ENCODE results near the gene RPL13. TPM values are rescaled to one million over a fixed set of nuclear protein-coding genes. Genes with fewer than 3 reads are reported as not detected.

The RPL13 gene
- total RNA-seq, 1 experiment from 2014 or later: 2,157 TPM

DNA sequence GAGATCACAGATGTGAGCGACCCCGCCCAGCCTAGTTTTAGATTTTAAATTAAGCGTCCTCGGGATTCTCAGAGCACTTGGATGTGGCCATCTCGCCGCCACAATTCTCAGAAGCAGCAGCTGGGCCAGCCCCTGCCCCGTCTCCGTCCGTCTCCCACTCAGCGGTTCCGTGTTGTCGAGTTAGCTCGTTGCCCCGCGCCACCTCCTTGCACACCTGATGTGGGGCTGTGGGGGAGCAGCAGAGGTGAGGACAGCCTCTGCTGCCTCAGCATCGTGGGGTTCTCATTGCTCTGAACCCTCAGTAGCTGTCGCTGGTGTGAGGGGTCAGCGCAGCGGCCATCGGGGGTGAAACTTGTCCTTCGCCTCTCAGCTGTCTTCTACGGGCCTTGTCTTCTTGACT, 8.2 kb upstream of the RPL13 start:
- no peaks in the 10 kb centered on the region for H3K9me3 ChIP-seq (ENCODE audit: control insufficient read depth, low read depth, low read length)
- DNase-seq: no peak
- Mint-ChIP-seq H3K9me3 (no peaks in the 10 kb centered on the region; a peak in 1 of 5 replicates), H3K4me1 (no peaks in the 10 kb centered on the region), H3K27ac (no peak overlapping the region), H3K27me3 (ENCODE audit: low read depth) (no peaks in the 10 kb centered on the region), H3K4me3 (no peak overlapping the region), H3K36me3 (ENCODE audit: insufficient read depth in 1 of 3, low read depth in 3 of 3) (peaks cover 21 to 88% (median 84%) of the 10 kb centered on the region in 3 experiments)
- no peak overlapping the region for H4K5ac ChIP-seq (ENCODE audit: insufficient read length, low read depth, low read length)
- H3K18ac ChIP-seq (ENCODE audit: insufficient read length, low read depth, low read length): no peak overlapping the region
- H4K8ac ChIP-seq (replicated peaks; ENCODE audit: insufficient read length, low read depth, low read length): no peak overlapping the region
- no peaks in the 10 kb centered on the region for H4K20me1 ChIP-seq (ENCODE audit: control insufficient read depth, insufficient read depth, insufficient read length)
- TF ChIP-seq, protein P1, sequence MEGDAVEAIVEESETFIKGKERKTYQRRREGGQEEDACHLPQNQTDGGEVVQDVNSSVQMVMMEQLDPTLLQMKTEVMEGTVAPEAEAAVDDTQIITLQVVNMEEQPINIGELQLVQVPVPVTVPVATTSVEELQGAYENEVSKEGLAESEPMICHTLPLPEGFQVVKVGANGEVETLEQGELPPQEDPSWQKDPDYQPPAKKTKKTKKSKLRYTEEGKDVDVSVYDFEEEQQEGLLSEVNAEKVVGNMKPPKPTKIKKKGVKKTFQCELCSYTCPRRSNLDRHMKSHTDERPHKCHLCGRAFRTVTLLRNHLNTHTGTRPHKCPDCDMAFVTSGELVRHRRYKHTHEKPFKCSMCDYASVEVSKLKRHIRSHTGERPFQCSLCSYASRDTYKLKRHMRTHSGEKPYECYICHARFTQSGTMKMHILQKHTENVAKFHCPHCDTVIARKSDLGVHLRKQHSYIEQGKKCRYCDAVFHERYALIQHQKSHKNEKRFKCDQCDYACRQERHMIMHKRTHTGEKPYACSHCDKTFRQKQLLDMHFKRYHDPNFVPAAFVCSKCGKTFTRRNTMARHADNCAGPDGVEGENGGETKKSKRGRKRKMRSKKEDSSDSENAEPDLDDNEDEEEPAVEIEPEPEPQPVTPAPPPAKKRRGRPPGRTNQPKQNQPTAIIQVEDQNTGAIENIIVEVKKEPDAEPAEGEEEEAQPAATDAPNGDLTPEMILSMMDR (conservative IDR thresholded peaks at IDR 0.05): no peak
- no peak overlapping the region for H3K23ac ChIP-seq (ENCODE audit: insufficient read length, low read depth, low read length)
- H3K23me2 ChIP-seq (ENCODE audit: insufficient read length, low read depth, low read length, poor library complexity, severe bottlenecking): no peaks in the 10 kb centered on the region
- no peak overlapping the region for H3K9ac ChIP-seq (ENCODE audit: extremely low read depth, insufficient read length, low read length)
- no peak overlapping the region for H2BK5ac ChIP-seq (ENCODE audit: insufficient read length, low read length)
- H3K79me1 ChIP-seq (ENCODE audit: insufficient read depth, low read depth, low read length, poor library complexity, severe bottlenecking): no peaks in the 10 kb centered on the region
- no peak overlapping the region for H4K91ac ChIP-seq (ENCODE audit: insufficient read length, low read depth, low read length)
- no peak overlapping the region for H3K4ac ChIP-seq (ENCODE audit: low read depth, low read length)
- H3K14ac ChIP-seq (ENCODE audit: insufficient read depth, low read length): no peak overlapping the region; the same call in 1 of the 2 replicates
- no peak overlapping the region for H2BK15ac ChIP-seq (ENCODE audit: low read depth, low read length)
- H2BK120ac ChIP-seq (ENCODE audit: low read depth, low read length, poor library complexity, severe bottlenecking): no peak overlapping the region
- no peaks in the 10 kb centered on the region for H3K79me2 ChIP-seq (ENCODE audit: insufficient read depth, low read length)
- H3K4me1 ChIP-seq (ENCODE audit: insufficient read depth, low read length): no peaks in the 10 kb centered on the region
- no peaks in the 10 kb centered on the region for H3K27me3 ChIP-seq (ENCODE audit: insufficient read depth, low read length)
- no peak overlapping the region for H2AK5ac ChIP-seq (ENCODE audit: insufficient read length, low read length)
- H2BK12ac ChIP-seq (ENCODE audit: insufficient read length, low read depth, low read length): no peak overlapping the region
- no peak overlapping the region for H3K56ac ChIP-seq (ENCODE audit: insufficient read length, low read depth, low read length)
- no peak overlapping the region for H2AFZ ChIP-seq (ENCODE audit: low read length)
- WGBS (ENCODE audit: extremely low coverage, insufficient read length, low lambda C conversion rate): no CpG with 5 or more reads among the region's 22 CpGs
- H3T11ph ChIP-seq (ENCODE audit: low read length): no peak overlapping the region
- H3K27ac ChIP-seq (ENCODE audit: insufficient read length, low read depth, low read length): no peak overlapping the region
- no peak overlapping the region for H3K4me2 ChIP-seq (ENCODE audit: insufficient read depth, insufficient read length, low read length)
- no peak overlapping the region for H2BK20ac ChIP-seq (ENCODE audit: low read depth, low read length, poor library complexity, severe bottlenecking)
